Measurements from ENCODE around the gene ITGAV.

Gene ITGAV

DNA sequence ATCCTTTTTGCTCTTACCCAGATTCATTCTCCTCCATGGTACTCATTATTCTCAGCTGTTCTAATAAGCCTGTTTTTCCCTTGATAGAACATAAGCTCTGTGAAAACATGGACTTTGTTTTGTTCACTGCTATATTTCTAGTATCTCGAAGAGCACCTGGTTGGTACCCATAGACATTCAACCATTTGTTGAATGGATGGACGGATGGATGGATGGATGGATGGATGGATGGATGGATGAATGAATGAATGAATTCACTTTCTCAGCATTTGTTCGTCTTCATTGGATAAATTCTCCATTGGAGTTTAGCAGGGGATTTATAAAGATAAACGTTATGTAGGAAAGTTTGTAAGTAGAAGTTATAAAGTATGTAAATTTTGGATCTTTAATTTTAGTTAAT is 106.9 kb downstream of the ITGAV start:
- TF ChIP-seq POLR2AphosphoS5 (IDR thresholded peaks at IDR 0.05; ENCODE audit: low read depth, low read length): no peak
- no peak for TF ChIP-seq TAF1 (IDR thresholded peaks at IDR 0.05; ENCODE audit: borderline replicate concordance, insufficient read depth, low read length)
- no peak for TF ChIP-seq SIN3A (IDR thresholded peaks at IDR 0.05; ENCODE audit: borderline replicate concordance, insufficient read depth, low read length)
- TF ChIP-seq, protein P1, sequence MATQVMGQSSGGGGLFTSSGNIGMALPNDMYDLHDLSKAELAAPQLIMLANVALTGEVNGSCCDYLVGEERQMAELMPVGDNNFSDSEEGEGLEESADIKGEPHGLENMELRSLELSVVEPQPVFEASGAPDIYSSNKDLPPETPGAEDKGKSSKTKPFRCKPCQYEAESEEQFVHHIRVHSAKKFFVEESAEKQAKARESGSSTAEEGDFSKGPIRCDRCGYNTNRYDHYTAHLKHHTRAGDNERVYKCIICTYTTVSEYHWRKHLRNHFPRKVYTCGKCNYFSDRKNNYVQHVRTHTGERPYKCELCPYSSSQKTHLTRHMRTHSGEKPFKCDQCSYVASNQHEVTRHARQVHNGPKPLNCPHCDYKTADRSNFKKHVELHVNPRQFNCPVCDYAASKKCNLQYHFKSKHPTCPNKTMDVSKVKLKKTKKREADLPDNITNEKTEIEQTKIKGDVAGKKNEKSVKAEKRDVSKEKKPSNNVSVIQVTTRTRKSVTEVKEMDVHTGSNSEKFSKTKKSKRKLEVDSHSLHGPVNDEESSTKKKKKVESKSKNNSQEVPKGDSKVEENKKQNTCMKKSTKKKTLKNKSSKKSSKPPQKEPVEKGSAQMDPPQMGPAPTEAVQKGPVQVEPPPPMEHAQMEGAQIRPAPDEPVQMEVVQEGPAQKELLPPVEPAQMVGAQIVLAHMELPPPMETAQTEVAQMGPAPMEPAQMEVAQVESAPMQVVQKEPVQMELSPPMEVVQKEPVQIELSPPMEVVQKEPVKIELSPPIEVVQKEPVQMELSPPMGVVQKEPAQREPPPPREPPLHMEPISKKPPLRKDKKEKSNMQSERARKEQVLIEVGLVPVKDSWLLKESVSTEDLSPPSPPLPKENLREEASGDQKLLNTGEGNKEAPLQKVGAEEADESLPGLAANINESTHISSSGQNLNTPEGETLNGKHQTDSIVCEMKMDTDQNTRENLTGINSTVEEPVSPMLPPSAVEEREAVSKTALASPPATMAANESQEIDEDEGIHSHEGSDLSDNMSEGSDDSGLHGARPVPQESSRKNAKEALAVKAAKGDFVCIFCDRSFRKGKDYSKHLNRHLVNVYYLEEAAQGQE (IDR thresholded peaks at IDR 0.05; ENCODE audit: insufficient read depth in 1 of 2, low read depth in 2 of 2, low read length in 2 of 2): no peak
- TF ChIP-seq FOXP2 (optimal IDR thresholded peaks at IDR 0.05; ENCODE audit: borderline replicate concordance, extremely low read depth, extremely low read length, insufficient read depth): no peak

DNA sequence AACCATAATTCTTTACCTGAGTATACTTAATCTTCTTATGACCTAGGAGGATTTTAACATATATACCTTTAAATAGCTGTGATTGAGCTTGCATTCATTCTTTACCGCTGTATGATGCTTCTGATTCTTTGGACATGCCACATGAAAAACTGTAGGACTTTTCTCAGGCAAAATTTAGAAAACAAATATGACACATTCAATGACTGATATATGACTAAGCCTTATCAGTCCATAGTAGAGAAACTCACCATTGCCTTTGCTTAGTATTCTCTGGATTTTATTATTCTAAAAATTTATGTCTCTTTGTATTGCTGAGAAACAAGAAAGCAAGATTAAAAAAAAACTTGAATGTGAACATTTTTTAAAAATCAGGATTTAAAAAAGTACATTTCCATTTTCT is 107.7 kb downstream of the ITGAV start:
- no peak for TF ChIP-seq POLR2AphosphoS5 (IDR thresholded peaks at IDR 0.05; ENCODE audit: low read depth, low read length)
- TF ChIP-seq, protein P1 (IDR thresholded peaks at IDR 0.05; ENCODE audit: insufficient read depth in 1 of 2, low read depth in 2 of 2, low read length in 2 of 2): no peak
- TF ChIP-seq FOXP2 (optimal IDR thresholded peaks at IDR 0.05; ENCODE audit: borderline replicate concordance, extremely low read depth, extremely low read length, insufficient read depth): no peak
- no peak for TF ChIP-seq TAF1 (IDR thresholded peaks at IDR 0.05; ENCODE audit: borderline replicate concordance, insufficient read depth, low read length)

DNA sequence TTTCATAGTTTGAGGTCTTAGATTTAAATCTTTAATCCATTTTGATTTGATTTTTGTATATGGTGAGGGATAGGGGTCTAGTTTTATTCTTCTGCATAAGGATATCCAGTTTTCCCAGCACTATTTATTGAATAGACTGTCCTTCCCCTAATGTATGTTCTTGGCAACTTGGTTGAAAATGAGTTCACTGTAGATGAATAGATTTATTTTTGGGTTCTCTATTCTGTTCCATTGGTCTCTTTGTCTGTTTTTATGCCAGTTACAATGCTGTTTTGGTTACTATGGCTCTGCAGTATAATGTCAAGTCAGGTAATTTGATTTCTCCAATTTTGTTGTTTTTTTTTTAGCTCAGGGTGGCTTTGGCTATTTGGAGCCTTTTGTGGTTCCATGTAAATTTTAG is 109.9 kb downstream of the ITGAV start:
- no peak for TF ChIP-seq POLR2AphosphoS5 (IDR thresholded peaks at IDR 0.05; ENCODE audit: low read depth, low read length)

DNA sequence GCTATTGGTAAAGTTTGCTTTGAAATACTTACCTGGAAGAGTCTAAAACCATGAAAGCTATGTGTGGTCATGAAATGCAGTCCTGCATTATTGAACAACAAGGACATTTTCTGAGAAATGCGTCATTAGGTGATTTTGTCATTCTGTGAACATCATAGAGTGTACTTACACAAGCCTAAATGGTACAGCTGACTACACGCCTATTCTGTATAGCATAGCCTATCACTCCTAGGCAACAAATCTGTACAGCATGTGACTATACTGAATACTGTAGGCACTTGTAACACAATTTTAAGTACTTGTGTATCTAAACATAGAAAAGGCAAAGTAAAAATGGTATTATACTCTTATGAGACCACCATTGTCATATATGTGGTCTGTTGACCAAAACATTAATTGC is 112.2 kb downstream of the ITGAV start:
- TF ChIP-seq POLR2AphosphoS5 (IDR thresholded peaks at IDR 0.05; ENCODE audit: low read depth, low read length): no peak
- TF ChIP-seq TAF1 (IDR thresholded peaks at IDR 0.05; ENCODE audit: borderline replicate concordance, insufficient read depth, low read length): no peak
- TF ChIP-seq, protein P1 (IDR thresholded peaks at IDR 0.05; ENCODE audit: insufficient read depth in 1 of 2, low read depth in 2 of 2, low read length in 2 of 2): no peak
- no peak for TF ChIP-seq FOXP2 (optimal IDR thresholded peaks at IDR 0.05; ENCODE audit: borderline replicate concordance, extremely low read depth, extremely low read length, insufficient read depth)
- no peak for TF ChIP-seq SIN3A (IDR thresholded peaks at IDR 0.05; ENCODE audit: borderline replicate concordance, insufficient read depth, low read length)

DNA sequence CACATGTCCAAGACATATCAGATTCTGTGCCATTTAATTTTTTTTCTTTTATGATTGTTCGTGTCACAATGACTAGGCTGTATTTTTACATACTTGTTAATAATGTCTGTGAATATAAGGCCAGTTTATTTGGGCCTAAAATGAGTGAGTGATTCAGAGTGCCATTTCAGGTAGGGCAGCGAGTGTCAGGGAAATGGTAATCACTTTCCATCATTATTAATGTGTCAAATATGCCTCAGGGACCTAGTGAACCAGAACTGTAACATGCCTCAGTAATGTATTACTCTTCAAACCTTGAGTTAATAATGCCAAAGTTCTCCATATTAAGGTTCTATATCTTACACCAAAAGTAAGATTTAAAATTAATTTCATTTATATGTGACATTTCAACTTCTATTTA is 112.6 kb downstream of the ITGAV start:
- TF ChIP-seq SIN3A (IDR thresholded peaks at IDR 0.05; ENCODE audit: borderline replicate concordance, insufficient read depth, low read length) (no peak), POLR2AphosphoS5 (IDR thresholded peaks at IDR 0.05; ENCODE audit: low read depth, low read length) (no peak), FOXP2 (optimal IDR thresholded peaks at IDR 0.05; ENCODE audit: borderline replicate concordance, extremely low read depth, extremely low read length, insufficient read depth) (no peak), TAF1 (IDR thresholded peaks at IDR 0.05; ENCODE audit: borderline replicate concordance, insufficient read depth, low read length) (no peak)
- TF ChIP-seq, protein P1 (IDR thresholded peaks at IDR 0.05; ENCODE audit: insufficient read depth in 1 of 2, low read depth in 2 of 2, low read length in 2 of 2): no peak

Data from PFSK-1 (cell line).